Endometrial microvascular endothelial cells (primary cell): ENCODE measurements around the gene SLC2A3. TPM values are rescaled to one million over a fixed set of nuclear protein-coding genes. Genes with fewer than 3 reads are reported as not detected.
"Not testable (repeated sequence)": the region's sequence is repeated elsewhere in the genome, so short reads cannot be mapped to it uniquely, and the experiment has no call there.

Experiments used
- in situ Hi-C: cut with HindIII; loops from 2 replicates; pipeline ENCODE4 v1.10.0; 2017; ENCODE audit warnings: low sequenced_read_pairs, low pct_unique_long_range_greater_than_20kb; ENCODE audit errors: inconsistent ontology term
- total RNA-seq: library from RNA; depleted of rRNA; stranded (reverse); fragments of >200 nt; gene quantifications from one replicate; pipeline ENCODE4 v1.2.3, GENCODE V29; 2015; ENCODE audit errors: inconsistent ontology term

The SLC2A3 gene
- total RNA-seq, 1 donor from 2014 or later: 22.6 TPM

DNA sequence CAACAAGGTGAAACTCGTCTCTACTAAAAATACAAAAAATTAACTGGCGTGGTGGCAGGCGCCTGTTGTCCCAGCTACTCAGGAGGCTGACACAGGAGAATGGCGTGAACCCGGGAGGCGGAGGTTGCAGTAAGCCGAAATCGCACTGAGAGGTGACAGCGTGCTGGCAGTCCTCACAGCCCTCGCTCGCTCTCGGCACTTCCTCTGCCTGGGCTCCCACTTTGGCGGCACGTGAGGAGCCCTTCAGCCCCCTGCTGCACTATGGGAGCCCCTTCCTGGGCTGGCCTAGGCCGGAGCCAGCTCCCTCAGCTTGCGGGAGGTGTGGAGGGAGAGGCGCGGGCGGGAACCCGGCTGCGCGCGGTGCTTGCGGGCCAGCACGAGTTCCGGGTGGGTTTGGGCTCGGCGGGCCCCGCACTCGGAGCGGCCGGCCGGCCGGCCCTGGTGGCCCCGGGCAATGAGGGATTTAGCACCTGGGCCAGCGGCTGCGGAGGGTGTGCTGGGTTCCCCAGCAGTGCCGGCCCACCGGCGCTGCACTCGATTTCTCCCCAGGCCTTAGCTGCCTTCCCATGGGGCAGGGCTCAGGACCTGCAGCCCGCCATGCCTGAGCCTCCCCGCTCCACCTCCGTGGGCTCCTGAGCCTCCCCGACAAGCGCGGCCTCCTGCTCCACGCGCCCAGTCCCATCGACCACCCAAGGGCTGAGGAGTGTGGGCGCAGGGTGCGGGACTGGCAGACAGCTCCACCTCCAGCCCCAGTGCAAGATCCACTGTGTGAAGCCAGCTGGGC lies 54.8 kb downstream of the SLC2A3 start:
- in situ Hi-C loops: not testable (repeated sequence)

DNA sequence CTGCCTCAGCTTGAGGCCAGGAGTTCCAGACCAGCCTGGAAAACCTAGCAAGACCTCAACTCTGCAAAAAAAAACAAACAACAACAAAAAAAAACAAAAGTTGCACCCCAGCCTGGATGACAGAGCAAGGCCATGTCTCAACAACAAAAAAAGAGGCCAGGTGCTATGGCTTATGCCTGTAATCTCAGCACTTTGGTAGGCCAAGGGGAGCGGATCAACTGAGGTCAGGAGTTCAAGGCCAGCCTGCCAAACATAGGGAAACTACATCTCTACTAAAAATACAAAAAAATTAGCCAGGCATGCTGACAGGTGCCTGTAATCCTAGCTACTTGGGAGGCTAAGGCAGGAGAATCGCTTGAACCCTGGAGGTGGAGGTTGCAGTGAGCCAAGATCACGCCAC lies 56.7 kb downstream of the SLC2A3 start:
- in situ Hi-C loops: no loop called here

DNA sequence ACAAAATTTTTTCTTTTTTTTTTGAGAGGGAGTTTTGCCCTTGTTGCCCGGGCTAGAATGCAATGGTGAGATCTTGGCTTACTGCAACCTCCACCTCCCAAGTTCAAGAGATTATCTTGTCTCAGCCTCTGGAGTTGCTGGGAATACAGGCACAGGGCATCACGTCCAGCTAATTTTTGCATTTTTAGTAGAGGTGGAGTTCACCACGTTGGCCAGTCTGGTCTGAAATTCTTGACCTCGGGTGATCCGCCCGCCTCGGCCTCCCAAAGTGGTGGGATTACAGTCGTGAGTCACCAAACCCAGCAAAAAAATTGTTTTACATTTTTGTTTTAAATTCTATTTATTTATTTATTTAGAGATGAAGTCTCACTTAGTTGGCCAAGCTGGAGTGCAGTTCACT lies 58.6 kb downstream of the SLC2A3 start:
- in situ Hi-C loops: no loop called here

DNA sequence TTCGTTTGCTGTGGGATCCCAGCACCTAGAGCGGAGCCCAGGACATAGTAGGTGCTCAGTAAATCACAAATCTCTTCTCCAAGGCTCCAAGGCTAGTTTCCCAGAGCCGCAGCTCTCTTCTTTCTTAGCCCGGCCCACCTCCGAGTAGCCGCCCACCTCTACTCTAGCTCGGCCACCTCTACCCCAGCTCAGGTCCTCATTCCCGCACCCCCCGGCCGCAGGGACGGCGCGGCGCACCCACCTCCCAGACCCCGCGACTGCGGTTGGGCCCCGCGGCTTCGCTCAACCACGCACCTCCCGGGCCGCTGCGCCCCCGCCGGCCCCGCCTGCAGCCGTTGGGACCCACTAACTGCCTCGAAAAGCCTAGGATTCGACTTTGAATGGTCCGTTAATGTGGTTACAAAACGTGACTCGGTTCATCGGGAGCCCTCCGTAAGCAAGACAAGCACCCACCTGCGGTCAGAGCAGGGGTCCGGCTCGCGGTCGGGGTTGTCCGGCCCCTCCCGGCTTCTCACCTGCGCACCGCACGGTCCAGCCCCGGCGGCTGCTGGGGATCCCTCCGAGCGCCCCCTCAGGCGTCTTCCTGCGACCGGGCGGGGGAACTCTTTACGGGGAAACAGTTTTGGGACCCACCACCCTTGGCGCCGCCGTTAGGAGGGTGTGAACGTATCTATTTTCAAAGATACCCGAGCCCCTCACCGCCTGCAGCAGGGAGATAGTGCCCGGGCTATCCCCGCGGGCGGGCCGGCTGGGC lies 63.2 kb downstream of the SLC2A3 start, which contains the start of gene SLC2A14:
SLC2A14 (minus strand) TSS at position 350 of the 754 bp plus-strand sequence. CDS start 3,035 bp downstream, outside the sequence.
- in situ Hi-C loops: no loop called here

DNA sequence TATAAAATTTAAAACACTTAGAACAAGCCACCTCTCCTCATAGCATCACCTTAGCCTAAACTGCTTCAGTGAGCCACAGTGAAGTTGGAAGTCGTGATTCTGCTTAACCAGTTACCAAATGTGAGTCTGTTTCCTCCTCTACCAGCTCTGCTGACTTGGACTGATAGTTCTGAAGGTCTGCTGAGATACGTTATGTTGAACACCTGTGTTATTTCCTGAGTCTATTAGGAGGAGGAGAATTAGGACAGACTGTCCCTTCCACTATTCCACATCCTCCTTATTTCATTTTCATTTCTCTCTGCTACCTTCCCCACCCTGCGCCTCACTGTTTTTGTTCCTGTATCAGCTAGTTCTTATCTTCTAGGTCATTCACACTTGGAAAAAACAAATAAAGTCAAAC lies 65.7 kb downstream of the SLC2A3 start:
- in situ Hi-C loops: no loop called here

Other genes with a start within 250 kb of the SLC2A3 start
- gene GDF3, start 240.4 kb downstream of the SLC2A3 start, total RNA-seq: not detected
- not detected for gene DPPA3, start 224.8 kb downstream of the SLC2A3 start, total RNA-seq
- gene CLEC4C, start 188.8 kb downstream of the SLC2A3 start, total RNA-seq: not detected
- gene NANOGNB, start 171.0 kb downstream of the SLC2A3 start, total RNA-seq: not detected
- gene NANOG, start 146.8 kb downstream of the SLC2A3 start, total RNA-seq: not detected
- not detected for gene SLC2A14, start 63.3 kb downstream of the SLC2A3 start, total RNA-seq
- 7.2 TPM for gene FOXJ2, start 96.5 kb upstream of the SLC2A3 start, total RNA-seq
- 1.2 TPM for gene C3AR1, start 130.2 kb upstream of the SLC2A3 start, total RNA-seq
- 67.9 TPM for gene NECAP1, start 146.1 kb upstream of the SLC2A3 start, total RNA-seq
- not detected for gene CLEC4A, start 187.4 kb upstream of the SLC2A3 start, total RNA-seq
- gene ZNF705A, start 220.8 kb upstream of the SLC2A3 start, total RNA-seq: not detected